GM11168 (cell line): ENCODE data around the gene ZNF335.

Source experiments
- in situ Hi-C: fragments of 300-500 bp; cut with MboI; formaldehyde crosslinking; loops from one replicate; pipeline ENCODE4 v1.12.0; 2022; ENCODE audit warnings: low sequenced_read_pairs; ENCODE audit not compliant: unreplicated experiment

ZNF335 gene, protein sequence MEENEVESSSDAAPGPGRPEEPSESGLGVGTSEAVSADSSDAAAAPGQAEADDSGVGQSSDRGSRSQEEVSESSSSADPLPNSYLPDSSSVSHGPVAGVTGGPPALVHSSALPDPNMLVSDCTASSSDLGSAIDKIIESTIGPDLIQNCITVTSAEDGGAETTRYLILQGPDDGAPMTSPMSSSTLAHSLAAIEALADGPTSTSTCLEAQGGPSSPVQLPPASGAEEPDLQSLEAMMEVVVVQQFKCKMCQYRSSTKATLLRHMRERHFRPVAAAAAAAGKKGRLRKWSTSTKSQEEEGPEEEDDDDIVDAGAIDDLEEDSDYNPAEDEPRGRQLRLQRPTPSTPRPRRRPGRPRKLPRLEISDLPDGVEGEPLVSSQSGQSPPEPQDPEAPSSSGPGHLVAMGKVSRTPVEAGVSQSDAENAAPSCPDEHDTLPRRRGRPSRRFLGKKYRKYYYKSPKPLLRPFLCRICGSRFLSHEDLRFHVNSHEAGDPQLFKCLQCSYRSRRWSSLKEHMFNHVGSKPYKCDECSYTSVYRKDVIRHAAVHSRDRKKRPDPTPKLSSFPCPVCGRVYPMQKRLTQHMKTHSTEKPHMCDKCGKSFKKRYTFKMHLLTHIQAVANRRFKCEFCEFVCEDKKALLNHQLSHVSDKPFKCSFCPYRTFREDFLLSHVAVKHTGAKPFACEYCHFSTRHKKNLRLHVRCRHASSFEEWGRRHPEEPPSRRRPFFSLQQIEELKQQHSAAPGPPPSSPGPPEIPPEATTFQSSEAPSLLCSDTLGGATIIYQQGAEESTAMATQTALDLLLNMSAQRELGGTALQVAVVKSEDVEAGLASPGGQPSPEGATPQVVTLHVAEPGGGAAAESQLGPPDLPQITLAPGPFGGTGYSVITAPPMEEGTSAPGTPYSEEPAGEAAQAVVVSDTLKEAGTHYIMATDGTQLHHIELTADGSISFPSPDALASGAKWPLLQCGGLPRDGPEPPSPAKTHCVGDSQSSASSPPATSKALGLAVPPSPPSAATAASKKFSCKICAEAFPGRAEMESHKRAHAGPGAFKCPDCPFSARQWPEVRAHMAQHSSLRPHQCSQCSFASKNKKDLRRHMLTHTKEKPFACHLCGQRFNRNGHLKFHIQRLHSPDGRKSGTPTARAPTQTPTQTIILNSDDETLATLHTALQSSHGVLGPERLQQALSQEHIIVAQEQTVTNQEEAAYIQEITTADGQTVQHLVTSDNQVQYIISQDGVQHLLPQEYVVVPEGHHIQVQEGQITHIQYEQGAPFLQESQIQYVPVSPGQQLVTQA (N-terminal part only)

DNA sequence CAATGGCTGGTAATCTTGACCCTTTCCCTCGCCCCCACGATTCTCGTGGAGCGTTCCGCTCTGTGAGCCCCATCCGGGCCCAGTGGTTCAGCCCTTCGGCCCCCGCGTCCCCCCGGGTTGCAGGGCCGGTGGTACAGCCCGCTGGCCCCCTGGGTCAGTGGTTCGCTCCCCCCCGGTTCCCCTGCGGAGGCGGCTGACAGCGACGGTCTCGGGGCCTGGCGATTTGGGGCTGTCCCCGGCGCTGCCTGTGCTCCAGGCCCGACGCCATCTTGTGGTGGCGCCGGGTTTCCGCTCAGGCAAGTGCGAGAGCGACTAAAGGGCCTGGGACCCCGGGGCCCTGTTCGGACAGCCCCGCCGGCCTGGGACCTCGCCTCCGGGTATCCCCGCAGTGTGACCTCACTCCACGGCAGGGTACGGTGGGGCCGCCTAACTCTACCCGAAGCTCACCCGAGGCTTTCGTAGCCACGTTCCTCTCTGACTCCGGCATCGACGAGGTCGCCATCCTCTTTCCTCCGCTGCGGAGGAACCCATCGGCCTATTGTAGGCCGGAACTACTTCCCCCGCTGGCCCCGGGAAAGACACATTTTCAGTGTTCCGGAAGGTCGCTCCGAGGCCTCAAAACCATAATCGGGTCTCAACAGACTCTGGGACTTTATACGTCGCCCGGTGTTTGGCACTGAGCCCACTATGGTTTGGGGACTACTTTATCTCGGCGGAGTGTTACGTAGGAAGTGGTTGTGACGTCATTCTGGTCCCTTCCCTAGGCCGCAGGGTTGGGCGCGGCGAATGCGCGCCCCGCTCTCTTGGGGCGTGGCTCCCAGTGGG is at the start of gene ZNF335:
ZNF335 (minus strand) TSS at position 529 of the 825 bp plus-strand sequence. CDS start 793 bp downstream, outside the sequence.
- in situ Hi-C loops: no loop called here

GRCh38 chr20:46020555-46020954 is 48.6 kb upstream of the ZNF335 start:
- in situ Hi-C loops: no loop called here

DNA sequence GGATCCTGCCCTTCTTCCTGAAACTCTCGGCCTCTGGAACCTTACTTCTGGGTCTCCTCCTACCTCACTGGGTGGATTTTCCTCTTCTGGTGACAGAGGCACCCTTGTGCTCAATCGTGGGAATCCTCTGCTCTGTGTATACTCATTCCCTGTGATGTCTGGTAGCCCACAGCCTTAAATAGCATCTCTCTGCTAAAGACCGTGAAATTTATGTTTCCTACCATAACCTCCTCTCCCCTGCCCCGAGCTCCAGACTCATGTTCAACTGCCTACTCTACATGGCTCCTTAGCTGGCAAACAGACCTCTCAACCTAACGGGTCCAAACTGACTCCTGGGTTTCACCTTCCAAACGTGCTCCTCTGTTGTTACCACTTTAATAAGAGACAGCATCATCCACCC is 46.6 kb upstream of the ZNF335 start:
- in situ Hi-C loops: loop anchor here (5.0 kb wide), 1 partner anchor 74 kb away; no protein-coding TSS in a partner anchor

- in situ Hi-C loops: loop anchor here (5.0 kb wide), 1 partner anchor 74 kb away; no protein-coding TSS in a partner anchor
These were observed 46.1 kb upstream of the ZNF335 start for GRCh38 chr20:46018112-46018511.

GRCh38 chr20:46017272-46017671 is 45.3 kb upstream of the ZNF335 start:
- in situ Hi-C loops: loop anchor here (5.0 kb wide), 1 partner anchor 75 kb away; no protein-coding TSS in a partner anchor

DNA sequence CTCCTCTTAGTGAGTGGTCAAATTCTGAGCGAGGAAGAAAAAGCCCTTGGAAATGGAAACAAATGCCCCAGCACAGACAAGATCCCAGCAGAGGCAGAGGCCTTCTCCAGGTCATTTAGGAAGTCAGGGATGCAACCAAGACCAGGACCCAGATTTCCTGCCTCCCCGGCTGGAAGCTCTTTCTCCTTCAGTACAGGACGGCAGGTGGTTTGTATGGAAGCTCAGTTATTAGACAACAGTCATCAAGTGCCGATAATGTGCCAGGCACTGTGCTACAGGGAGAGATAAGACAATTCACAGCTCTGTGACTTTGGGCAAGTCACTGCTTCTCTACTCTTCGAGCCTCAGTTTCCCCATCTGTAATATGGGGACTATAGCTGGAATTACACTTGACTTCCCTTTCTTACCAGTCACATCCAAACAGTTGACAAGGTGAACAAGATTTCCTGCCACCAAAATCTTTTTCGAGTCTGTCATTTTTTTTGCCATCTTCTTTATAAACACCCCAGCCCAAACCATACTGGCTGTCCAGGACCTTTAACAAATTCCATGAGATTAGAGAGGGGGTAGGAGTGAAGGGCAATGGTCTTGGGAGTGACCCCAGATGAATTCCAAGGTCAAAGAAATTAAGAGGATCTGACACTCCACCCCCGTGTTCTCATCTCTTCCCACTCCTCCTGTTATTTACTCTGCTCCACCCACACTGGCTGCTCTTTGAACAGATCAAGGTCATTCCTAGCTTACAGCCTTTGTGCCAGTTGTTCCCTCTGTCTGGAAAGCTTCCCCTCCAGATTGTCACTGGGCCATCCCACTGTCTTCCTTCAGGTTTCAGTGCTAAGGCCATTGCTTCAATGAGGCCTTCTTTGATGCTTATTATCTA is 42.8 kb upstream of the ZNF335 start:
- in situ Hi-C loops: loop anchor here (5.0 kb wide), 1 partner anchor 78 kb away; no protein-coding TSS in a partner anchor

- in situ Hi-C loops: no loop called here
These were observed 42.0 kb upstream of the ZNF335 start for GRCh38 chr20:46013829-46014516.

GRCh38 chr20:46013322-46013828 is 41.4 kb upstream of the ZNF335 start:
- in situ Hi-C loops: no loop called here

DNA sequence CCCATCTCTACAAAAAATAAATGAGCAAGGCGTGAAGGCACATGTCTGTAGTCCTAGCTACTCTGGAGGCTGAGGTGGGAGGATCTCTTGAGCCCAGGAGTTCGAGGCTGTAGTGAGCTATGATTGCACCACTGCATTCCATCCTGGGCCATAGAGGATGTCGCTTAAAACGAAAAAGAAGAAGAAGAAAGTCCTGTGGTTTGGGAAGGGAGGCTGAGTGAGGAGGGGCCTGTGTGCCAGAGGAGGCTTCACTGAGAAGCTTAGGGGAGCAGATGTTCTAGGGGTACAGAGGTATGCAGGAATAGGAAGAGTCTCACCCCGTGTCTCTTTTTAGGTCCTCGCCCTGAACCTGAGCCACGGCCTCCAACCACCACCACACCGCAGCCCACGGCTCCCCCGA is 40.9 kb upstream of the ZNF335 start:
- in situ Hi-C loops: no loop called here

- in situ Hi-C loops: no loop called here
These were observed 39.9 kb upstream of the ZNF335 start for GRCh38 chr20:46011631-46012482.

DNA sequence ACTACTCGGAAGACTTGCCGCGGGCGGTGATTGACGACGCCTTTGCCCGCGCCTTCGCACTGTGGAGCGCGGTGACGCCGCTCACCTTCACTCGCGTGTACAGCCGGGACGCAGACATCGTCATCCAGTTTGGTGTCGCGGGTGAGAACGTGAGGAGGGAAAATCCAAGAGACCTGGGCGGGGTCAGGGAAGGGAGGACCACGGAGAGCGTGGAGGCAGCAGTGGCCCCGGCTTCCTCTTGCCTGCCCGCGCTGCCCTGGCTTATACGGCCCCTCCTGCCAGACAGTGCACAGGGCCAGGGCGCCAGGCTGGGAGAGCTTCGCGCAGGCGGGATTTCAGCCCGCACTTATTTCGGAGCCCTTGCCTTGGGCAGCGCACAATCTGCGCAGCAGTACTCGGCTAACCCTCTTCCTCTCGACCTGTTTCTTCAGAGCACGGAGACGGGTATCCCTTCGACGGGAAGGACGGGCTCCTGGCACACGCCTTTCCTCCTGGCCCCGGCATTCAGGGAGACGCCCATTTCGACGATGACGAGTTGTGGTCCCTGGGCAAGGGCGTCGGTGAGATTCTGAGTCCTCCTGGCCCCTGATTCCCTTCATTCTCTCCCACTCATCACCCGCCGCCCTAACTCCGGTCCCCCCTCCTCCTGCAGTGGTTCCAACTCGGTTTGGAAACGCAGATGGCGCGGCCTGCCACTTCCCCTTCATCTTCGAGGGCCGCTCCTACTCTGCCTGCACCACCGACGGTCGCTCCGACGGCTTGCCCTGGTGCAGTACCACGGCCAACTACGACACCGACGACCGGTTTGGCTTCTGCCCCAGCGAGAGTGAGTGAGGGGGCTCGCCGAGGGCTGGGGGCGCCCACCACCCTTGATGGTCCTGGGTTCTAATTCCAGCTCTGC is 38.7 kb upstream of the ZNF335 start:
- in situ Hi-C loops: no loop called here

DNA sequence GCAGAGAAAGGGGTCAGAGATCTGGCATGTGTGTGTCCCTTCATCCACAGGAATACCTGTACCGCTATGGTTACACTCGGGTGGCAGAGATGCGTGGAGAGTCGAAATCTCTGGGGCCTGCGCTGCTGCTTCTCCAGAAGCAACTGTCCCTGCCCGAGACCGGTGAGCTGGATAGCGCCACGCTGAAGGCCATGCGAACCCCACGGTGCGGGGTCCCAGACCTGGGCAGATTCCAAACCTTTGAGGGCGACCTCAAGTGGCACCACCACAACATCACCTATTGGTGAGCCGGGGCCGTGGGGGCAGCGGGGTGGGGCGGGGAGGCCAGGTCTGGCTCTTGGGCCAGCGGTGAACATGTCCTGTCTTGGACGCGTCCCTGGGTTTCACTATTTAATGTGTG is 37.8 kb upstream of the ZNF335 start:
- in situ Hi-C loops: no loop called here

DNA sequence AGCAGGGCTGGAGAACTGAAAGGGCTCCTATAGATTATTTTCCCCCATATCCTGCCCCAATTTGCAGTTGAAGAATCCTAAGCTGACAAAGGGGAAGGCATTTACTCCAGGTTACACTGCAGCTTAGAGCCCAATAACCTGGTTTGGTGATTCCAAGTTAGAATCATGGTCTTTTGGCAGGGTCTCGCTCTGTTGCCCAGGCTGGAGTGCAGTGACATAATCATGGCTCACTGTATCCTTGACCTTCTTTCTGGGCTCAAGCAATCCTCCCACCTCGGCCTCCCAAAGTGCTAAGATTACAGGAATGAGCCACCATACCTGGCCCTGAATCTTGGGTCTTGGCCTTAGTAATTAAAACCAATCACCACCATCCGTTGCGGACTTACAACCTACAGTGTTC is 35.7 kb upstream of the ZNF335 start:
- in situ Hi-C loops: no loop called here

GRCh38 chr20:46006964-46007363 is 35.0 kb upstream of the ZNF335 start:
- in situ Hi-C loops: no loop called here

DNA sequence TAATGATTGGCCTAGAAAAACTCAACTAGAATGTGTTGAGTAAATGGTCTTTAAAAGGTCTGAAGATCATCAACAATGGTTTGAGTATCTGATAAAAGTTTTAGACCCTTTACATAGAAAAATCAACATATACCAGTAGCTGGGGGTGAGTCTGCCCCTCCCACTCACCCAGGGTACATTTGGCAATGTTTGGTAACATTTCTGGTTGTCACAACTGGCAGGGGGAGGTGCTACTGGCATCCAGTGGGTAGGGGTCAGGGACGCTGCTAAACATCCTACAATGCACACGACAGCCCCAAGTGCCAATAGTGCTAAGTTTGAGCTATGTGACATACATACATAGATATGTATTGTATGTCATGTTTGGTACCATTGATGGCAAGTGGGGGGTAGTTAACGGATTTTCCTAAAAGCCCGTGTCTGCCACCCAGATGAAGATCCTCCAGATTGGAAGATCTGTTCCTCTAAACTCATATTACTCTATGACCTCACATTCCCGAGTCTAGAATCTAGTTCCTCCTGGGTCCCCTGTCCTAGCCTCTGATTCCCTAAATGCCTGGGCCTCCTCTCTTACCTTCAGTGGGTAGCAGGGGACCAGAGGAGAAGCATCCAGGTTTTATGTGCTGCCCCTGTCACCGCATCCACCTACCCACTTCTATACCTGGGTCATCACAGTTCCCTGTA is 34.2 kb upstream of the ZNF335 start:
- in situ Hi-C loops: no loop called here
